ENCODE results near the gene SUFU. TPM values are rescaled to one million over a fixed set of nuclear protein-coding genes. Genes with fewer than 3 reads are reported as not detected.

The SUFU gene
- total and polyA plus RNA-seq, 2 of the 13 experiments (the other 11 are each of a cell fraction or from before 2014, with no cell fraction given), result 2.9 to 5.5 TPM

- no peak for TF ChIP-seq ZNF496 (CRISPR knock-in tag; IDR thresholded peaks at IDR 0.05; ENCODE audit: insufficient replicate concordance)
- TF ChIP-seq KDM4B (CRISPR knock-in tag; IDR thresholded peaks at IDR 0.05), result no peak
- TF ChIP-seq ERF (CRISPR knock-in tag; IDR thresholded peaks at IDR 0.05), result no peak
- no peak for TF ChIP-seq IKZF4 (CRISPR knock-in tag; IDR thresholded peaks at IDR 0.05; ENCODE audit: borderline replicate concordance, low read depth, not compliant biosample characterization)
- no peak for TF ChIP-seq ZIK1 (CRISPR knock-in tag; IDR thresholded peaks at IDR 0.05; ENCODE audit: borderline replicate concordance, low read depth)
- no peak for TF ChIP-seq ZC3H13 (CRISPR knock-in tag; IDR thresholded peaks at IDR 0.05)
- no peak for TF ChIP-seq ZNF567 (CRISPR knock-in tag; IDR thresholded peaks at IDR 0.05; ENCODE audit: borderline replicate concordance)
- TF ChIP-seq ZNF282 (IDR thresholded peaks at IDR 0.05; ENCODE audit: partially characterized antibody), result no peak
- no peak for TF ChIP-seq RXRB (CRISPR knock-in tag; IDR thresholded peaks at IDR 0.05; ENCODE audit: borderline replicate concordance)
- TF ChIP-seq HDAC2 (CRISPR knock-in tag; IDR thresholded peaks at IDR 0.05), result no peak
- peak; percentile 53 for TF ChIP-seq SKI (IDR thresholded peaks at IDR 0.05; ENCODE audit: partially characterized antibody)
- no peak for TF ChIP-seq ZBTB26 (CRISPR knock-in tag; IDR thresholded peaks at IDR 0.05; ENCODE audit: borderline replicate concordance)
- TF ChIP-seq MXD1 (CRISPR knock-in tag; IDR thresholded peaks at IDR 0.05), result no peak
- no peak for TF ChIP-seq SNRNP70 (IDR thresholded peaks at IDR 0.05; ENCODE audit: low read depth, low read length)
- no peak for TF ChIP-seq IKZF1 (IDR thresholded peaks at IDR 0.05)
- TF ChIP-seq ZNF672 (CRISPR knock-in tag; IDR thresholded peaks at IDR 0.05), result no peak
- TF ChIP-seq ZNF232 (CRISPR knock-in tag; IDR thresholded peaks at IDR 0.05; ENCODE audit: borderline replicate concordance), result peak; percentile 35; the same call in 1 of the 2 replicates
- TF ChIP-seq CREBL2 (CRISPR knock-in tag; IDR thresholded peaks at IDR 0.05; ENCODE audit: borderline replicate concordance), result no peak
- TF ChIP-seq ZFAT (CRISPR knock-in tag; conservative IDR thresholded peaks at IDR 0.05), result no peak
- TF ChIP-seq NFATC3 (CRISPR knock-in tag; IDR thresholded peaks at IDR 0.05), result no peak
- peak; percentile 25; the same call in 1 of the 2 replicates for TF ChIP-seq RFX1 (IDR thresholded peaks at IDR 0.05)
- no peak for TF ChIP-seq LBX2 (CRISPR knock-in tag; IDR thresholded peaks at IDR 0.05; ENCODE audit: borderline replicate concordance)
- TF ChIP-seq ZNF276 (CRISPR knock-in tag; IDR thresholded peaks at IDR 0.05; ENCODE audit: low read depth), result no peak
- no peak for TF ChIP-seq MAF1 (CRISPR knock-in tag; IDR thresholded peaks at IDR 0.05; ENCODE audit: borderline replicate concordance)
- TF ChIP-seq ATF1 (CRISPR knock-in tag; IDR thresholded peaks at IDR 0.05), result no peak
- no peak for TF ChIP-seq HOXA5 (CRISPR knock-in tag; IDR thresholded peaks at IDR 0.05)
- TF ChIP-seq ZBTB20 (CRISPR knock-in tag; IDR thresholded peaks at IDR 0.05; ENCODE audit: borderline replicate concordance, low read depth), result no peak
- TF ChIP-seq ZNF296 (CRISPR knock-in tag; conservative IDR thresholded peaks at IDR 0.05), result no peak
Measured at GRCh38 chr10:102642736-102643335, 139.1 kb downstream of the SUFU start (continued).

Measured in HepG2 (cell line).